Stomach (tissue), 9 donors: ENCODE data around the gene SELENOO. TPM values are rescaled to one million over a fixed set of nuclear protein-coding genes. Genes with fewer than 3 reads are reported as not detected.

Experiments
- DNase-seq, 2 donors: peaks; one replicate each; pipeline versions ENCODE4 v3.0.0 to v3.0.0-alpha.2; 2013 to 2019
- H3K27ac ChIP-seq, 5 donors: fragments of 200-600 bp in 4 of 5; sonication (generic) in 4 of 5; one replicate each; pipeline ENCODE4 v1.5.1; 2013 to 2019; ENCODE audit warnings: mild to moderate bottlenecking in 1 of 5, moderate library complexity in 1 of 5
- H3K27me3 ChIP-seq, 3 donors: fragments of 200-600 bp; sonication (generic); one replicate each; pipeline ENCODE4 v1.5.1; 2017 to 2019; ENCODE audit warnings: mixed run types in 1 of 3
- H3K36me3 ChIP-seq, 4 donors: fragments of 200-600 bp; sonication (generic); 1 replicate in 3 of 4; 2 replicates in 1 of 4; pipeline ENCODE4 v1.5.1; 2016 to 2019
- H3K4me1 ChIP-seq, 4 donors: fragments of 200-600 bp; sonication (generic); one replicate each; pipeline ENCODE4 v1.5.1; 2016 to 2019
- H3K4me3 ChIP-seq, 4 donors: fragments of 200-600 bp; sonication (generic) in 3 of 4; one replicate each; pipeline ENCODE4 v1.5.1; 2016 to 2019; ENCODE audit warnings: mild to moderate bottlenecking in 1 of 4
- H3K9me3 ChIP-seq, 4 donors: fragments of 200-600 bp; sonication (generic); one replicate each; pipeline ENCODE4 v1.5.1; 2016 to 2019
- EP300 ChIP-seq: sonication (generic); formaldehyde crosslinking; IDR thresholded peaks from one replicate; pipeline ENCODE4 v1.6.1; 2017; ENCODE audit warnings: antibody characterized with exemption
- POLR2A ChIP-seq, 4 donors: fragments of 450-650 bp; IDR thresholded peaks; one replicate each; pipeline ENCODE4 v1.6.1; 2016; ENCODE audit warnings: antibody characterized with exemption in 4 of 4, control low read depth in 2 of 4, mild to moderate bottlenecking in 1 of 4, moderate library complexity in 1 of 4
- POLR2AphosphoS5 ChIP-seq, 3 donors: sonication (generic); formaldehyde crosslinking; IDR thresholded peaks; one replicate each; pipeline ENCODE4 v1.6.1; 2016; ENCODE audit warnings: antibody characterized with exemption in 3 of 3
- WGBS, 5 donors: extraction: QIAGEN DNeasy Blood & Tissue Kit in 3 of 5; methylation state at CpG; one replicate each; pipeline versions ENCODE4 v1.1.5 to v1.1.7; 2013 to 2018; 5-methylcytosine and 5-hydroxymethylcytosine counted together
- intact Hi-C: fragments of 100-400 bp; cut with DNase I; formaldehyde crosslinking; loops from one replicate; pipeline ENCODE4 v1.15.1; 2023; ENCODE audit warnings: low total_unique reads
- polyA plus RNA-seq, 3 donors: library from polyadenylated mRNA; stranded (reverse); fragments of 200-250 nt; gene quantifications; one replicate each; pipeline ENCODE4 v1.2.3, GENCODE V29; 2013
- total RNA-seq, 5 donors: library from RNA; depleted of rRNA; stranded (reverse); fragments of >200 nt; gene quantifications; one replicate each; pipeline versions ENCODE4 v1.1.0 to v1.2.3, GENCODE V29; 2014 to 2016
- TF ChIP-seq, protein P1 (sequence below), 7 experiments: fragments of 450-650 bp in 4 of 7; fragments of 200-600 bp in 3 of 7; sonication (generic) in 3 of 7; IDR thresholded peaks; one replicate each; pipeline ENCODE4 v1.5.1; 2016 to 2019; ENCODE audit warnings: antibody characterized with exemption in 7 of 7, control low read depth in 2 of 7, mild to moderate bottlenecking in 1 of 7
- donor health status: healthy with polysubstance abuse.
- donor health status: Bipolar disorder and iron deficiency.
- donor health status: healthy.

SELENOO gene
- total and polyA plus RNA-seq, 8 donors: 10.1 to 185 (median 35.3) TPM

DNA sequence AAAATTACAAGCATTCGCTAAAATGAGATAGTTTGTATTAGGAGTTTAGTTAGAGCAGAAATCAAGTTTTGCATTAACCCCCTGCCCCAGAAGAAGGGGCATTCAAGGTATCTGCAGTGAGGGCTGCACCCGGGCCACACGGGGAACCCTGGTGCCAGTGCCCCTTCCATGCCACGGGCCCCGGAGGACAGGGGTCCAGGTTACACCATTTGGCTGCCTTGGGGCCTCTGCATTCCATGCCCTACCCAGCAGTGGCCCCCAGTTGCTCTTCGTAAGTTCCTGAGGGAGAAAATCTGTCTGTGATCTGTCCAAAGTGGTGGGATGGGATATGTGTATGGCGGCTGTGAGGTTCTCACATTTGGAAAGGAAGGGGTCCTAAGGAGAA is 47.1 kb upstream of the SELENOO start:
- no peaks in the 10 kb centered on the region for H3K36me3 ChIP-seq
- H3K27me3 ChIP-seq: peaks cover 0 to 9% (median 0%) of the 10 kb centered on the region in 3 donors
- 85 to 89% (median 87%) methylated on average over 7 of the region's 7 CpGs for WGBS, 5 donors
- H3K4me1 ChIP-seq: peaks cover 0 to 2% (median 0%) of the 10 kb centered on the region in 4 donors
- H3K4me3 ChIP-seq: no peak overlapping the region
- TF ChIP-seq EP300 (no peak), POLR2A (IDR thresholded peaks at IDR 0.05) (no peak), POLR2AphosphoS5 (IDR thresholded peaks at IDR 0.05) (no peak)
- TF ChIP-seq, protein P1, sequence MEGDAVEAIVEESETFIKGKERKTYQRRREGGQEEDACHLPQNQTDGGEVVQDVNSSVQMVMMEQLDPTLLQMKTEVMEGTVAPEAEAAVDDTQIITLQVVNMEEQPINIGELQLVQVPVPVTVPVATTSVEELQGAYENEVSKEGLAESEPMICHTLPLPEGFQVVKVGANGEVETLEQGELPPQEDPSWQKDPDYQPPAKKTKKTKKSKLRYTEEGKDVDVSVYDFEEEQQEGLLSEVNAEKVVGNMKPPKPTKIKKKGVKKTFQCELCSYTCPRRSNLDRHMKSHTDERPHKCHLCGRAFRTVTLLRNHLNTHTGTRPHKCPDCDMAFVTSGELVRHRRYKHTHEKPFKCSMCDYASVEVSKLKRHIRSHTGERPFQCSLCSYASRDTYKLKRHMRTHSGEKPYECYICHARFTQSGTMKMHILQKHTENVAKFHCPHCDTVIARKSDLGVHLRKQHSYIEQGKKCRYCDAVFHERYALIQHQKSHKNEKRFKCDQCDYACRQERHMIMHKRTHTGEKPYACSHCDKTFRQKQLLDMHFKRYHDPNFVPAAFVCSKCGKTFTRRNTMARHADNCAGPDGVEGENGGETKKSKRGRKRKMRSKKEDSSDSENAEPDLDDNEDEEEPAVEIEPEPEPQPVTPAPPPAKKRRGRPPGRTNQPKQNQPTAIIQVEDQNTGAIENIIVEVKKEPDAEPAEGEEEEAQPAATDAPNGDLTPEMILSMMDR (IDR thresholded peaks at IDR 0.05): no peak
- intact Hi-C loops: loop anchor here (5.0 kb wide), 1 partner anchor 59 kb away; no protein-coding TSS in a partner anchor
- no peak overlapping the region for H3K27ac ChIP-seq
- no peaks in the 10 kb centered on the region for H3K9me3 ChIP-seq
- no peak for DNase-seq

DNA sequence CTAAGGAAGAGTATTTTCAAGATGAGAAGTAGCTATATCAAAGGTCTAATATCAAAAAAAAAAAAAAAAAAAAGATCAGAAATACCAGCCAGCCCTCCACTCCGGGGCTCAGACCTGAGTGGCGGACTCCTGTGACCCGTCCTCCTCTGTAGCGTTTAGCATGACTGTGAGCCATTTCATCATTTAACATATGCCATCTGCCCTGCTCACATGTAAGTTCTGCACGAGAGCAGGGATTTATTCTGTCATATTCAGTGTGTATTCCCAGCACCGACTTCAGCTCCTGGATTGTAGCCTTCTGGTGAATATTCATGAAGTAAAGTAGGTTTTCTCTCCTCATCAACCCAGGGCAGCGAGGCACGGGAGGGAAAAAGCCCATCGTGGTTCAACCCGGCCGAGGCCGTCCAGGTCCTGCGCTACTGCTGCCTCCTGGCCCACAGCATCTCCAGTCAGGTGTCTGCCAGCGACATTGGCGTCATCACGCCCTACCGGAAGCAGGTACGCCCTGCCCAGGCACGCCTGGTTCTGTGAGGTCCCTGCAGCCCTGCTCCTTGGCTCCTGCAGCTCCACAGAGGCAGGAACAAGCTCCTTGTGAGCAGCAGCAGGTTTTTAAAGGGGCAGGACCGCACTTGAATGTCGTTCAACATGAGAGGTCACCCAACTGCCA is 43.0 kb upstream of the SELENOO start:
- no peak overlapping the region for H3K4me3 ChIP-seq
- intact Hi-C loops: no loop called here
- peaks cover 0 to 36% (median 0%) of the 10 kb centered on the region in 3 donors for H3K27me3 ChIP-seq
- peak; percentile 65 to 85 for DNase-seq
- peak overlapping the region in 1 of 5 donors; percentile 9 for H3K27ac ChIP-seq
- no peaks in the 10 kb centered on the region for H3K9me3 ChIP-seq
- H3K36me3 ChIP-seq: no peaks in the 10 kb centered on the region
- 43 to 64% (median 58%) methylated on average over 17 to 21 of the region's 21 CpGs for WGBS, 5 donors
- TF ChIP-seq POLR2A (IDR thresholded peaks at IDR 0.05) (no peak), POLR2AphosphoS5 (IDR thresholded peaks at IDR 0.05) (peak in 2 of 3 donors; percentile 61 to 67)
- H3K4me1 ChIP-seq: no peaks in the 10 kb centered on the region

DNA sequence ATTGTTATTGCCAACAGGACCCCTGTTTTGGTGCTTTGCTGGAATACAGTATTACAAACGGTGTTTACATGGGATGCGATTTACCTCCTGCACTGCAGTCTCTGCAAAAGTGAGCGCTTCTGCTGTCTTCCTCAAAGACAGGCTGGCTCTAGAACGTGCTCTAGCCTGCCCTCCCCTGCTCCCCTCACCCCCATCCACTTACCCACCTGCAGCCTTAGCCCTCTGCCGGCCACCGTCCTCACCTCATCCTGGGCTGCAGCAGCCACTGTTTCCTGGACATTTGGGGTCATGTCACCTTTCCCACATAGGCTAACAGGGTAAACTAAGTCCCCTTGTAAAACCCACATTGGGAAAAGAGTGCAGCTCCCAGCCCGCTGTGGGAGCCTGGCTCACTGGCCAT is 39.9 kb upstream of the SELENOO start:
- Histone ChIP-seq H3K4me3 (no peak overlapping the region), H3K27ac (no peak overlapping the region), H3K4me1 (no peaks in the 10 kb centered on the region), H3K27me3 (peaks cover 0 to 50% (median 0%) of the 10 kb centered on the region in 3 donors), H3K36me3 (no peaks in the 10 kb centered on the region), H3K9me3 (no peaks in the 10 kb centered on the region)
- no peak for DNase-seq
- TF ChIP-seq POLR2AphosphoS5 (IDR thresholded peaks at IDR 0.05) (no peak), EP300 (no peak), POLR2A (IDR thresholded peaks at IDR 0.05) (no peak)
- TF ChIP-seq, protein P1 (IDR thresholded peaks at IDR 0.05): no peak
- 85 to 93% (median 86%) methylated on average over 6 to 7 of the region's 7 CpGs for WGBS, 5 donors
- intact Hi-C loops: no loop called here

DNA sequence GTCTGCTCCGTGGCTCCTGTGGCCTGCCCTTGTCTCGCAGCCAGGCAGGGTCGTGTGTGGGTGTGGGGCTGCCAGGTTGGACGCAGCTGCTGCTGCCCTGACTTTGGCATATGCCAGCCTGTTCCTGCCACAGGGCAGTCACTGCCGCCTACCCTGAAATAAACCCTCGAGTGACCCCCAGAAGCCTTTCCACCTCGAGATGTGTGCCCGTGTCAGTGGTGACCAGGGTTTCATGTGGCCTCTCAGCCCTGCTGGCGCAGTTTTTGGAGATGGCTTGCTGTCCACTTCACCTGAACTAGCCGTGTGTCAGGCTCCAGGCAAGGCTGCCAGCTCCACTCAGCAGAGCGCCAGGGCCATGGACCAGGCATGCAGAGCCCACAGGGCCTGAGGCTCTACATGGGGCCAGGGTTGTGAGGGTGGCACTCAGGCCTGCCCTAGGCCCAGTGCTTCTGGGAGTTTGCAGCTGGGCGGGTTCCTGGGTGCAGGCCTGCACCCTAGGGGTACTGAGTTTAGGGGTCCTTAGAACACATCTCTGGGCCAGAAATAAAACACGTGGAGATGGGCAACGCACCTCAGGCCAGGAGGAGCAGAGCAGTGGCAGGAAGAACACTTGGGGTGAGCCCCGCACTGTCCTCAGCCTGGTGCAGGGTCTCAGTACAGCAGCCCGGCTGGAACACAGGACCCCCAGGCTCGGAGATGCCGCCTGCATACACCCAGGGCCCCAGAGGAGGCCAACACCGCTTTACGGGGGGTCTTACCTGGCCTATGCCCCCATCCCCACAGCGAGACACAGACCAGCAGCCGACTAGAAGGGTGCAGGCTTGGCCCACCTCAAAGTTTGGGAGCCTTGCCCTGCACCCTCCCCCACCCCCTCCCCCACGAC is 39.1 kb upstream of the SELENOO start:
- Histone ChIP-seq H3K9me3 (no peaks in the 10 kb centered on the region), H3K4me1 (no peaks in the 10 kb centered on the region), H3K4me3 (no peak overlapping the region), H3K27me3 (peaks cover 0 to 50% (median 0%) of the 10 kb centered on the region in 3 donors), H3K36me3 (no peaks in the 10 kb centered on the region), H3K27ac (no peak overlapping the region)
- 82 to 100% (median 86%) methylated on average over 5 to 23 of the region's 23 CpGs for WGBS, 5 donors
- TF ChIP-seq POLR2AphosphoS5 (IDR thresholded peaks at IDR 0.05): no peak
- TF ChIP-seq, protein P1 (IDR thresholded peaks at IDR 0.05): no peak
- TF ChIP-seq POLR2A (IDR thresholded peaks at IDR 0.05): no peak
- TF ChIP-seq EP300: no peak
- intact Hi-C loops: no loop called here
- no peak for DNase-seq
